H1 (cell line): ENCODE data around the gene HOMER2. TPM values are rescaled to one million over a fixed set of nuclear protein-coding genes. Genes with fewer than 3 reads are reported as not detected.

Experiments
- CREB1 ChIP-seq: IDR thresholded peaks from 2 replicates; pipeline ENCODE4 v1.6.1; 2012; ENCODE audit warnings: inconsistent platforms
- SUZ12 ChIP-seq: fragments of 200-600 bp; sonication (generic); IDR thresholded peaks from 2 replicates; pipeline ENCODE4 v1.6.1; 2012; ENCODE audit warnings: mild to moderate bottlenecking, inconsistent platforms, low read length, moderate library complexity, mixed read lengths
- polyA plus RNA-seq, 7 experiments: library from polyadenylated mRNA; depleted of rRNA in 3 of 7; stranded (reverse) in 5 of 7; unstranded in 2 of 7; fragments of >200 nt in 5 of 7; fragments of 200-250 nt in 2 of 7; gene quantifications; 1 replicate in 5 of 7; 2 replicates in 1 of 7; 4 replicates in 1 of 7; pipeline versions ENCODE4 v1.2.1 to v1.2.3, GENCODE V29; 2011 to 2013; ENCODE audit warnings: missing spikeins in 2 of 7, mixed read lengths in 2 of 7
- total RNA-seq: library from RNA; stranded (reverse); fragmentation: NEBNext Ultra II Directional; extraction: Animal tissue kit (Norgen Biotek cat#: 25700); gene quantifications from 2 replicates; pipeline ENCODE4 v1.2.1, GENCODE V29; 2021

HOMER2 gene
- total and polyA plus RNA-seq, 2 of the 8 experiments (the other 6 are each of a cell fraction or from before 2014, with no cell fraction given) = 12.5 to 27.6 TPM

GRCh38 chr15:82820128-82820527, 132.4 kb downstream of the HOMER2 start (continued):
- no peak for TF ChIP-seq CREB1
- TF ChIP-seq SUZ12 = no peak
- TF ChIP-seq, all 59 proteins: peak for 0
